Mesendoderm (in vitro differentiated cells): ENCODE results near the gene CHD1L.

ENCODE experiments used
- DNase-seq: peaks from one replicate; pipeline ENCODE4 v3.0.0; 2013
- H2AK5ac ChIP-seq: 2 replicates; pipeline ENCODE4 v1.6.1; 2013; ENCODE audit warnings: low read length, inconsistent platforms
- H2BK120ac ChIP-seq: 2 replicates; pipeline ENCODE4 v1.6.1; 2013; ENCODE audit warnings: low read depth, mild to moderate bottlenecking, low read length, moderate library complexity, mixed read lengths
- H2BK15ac ChIP-seq: replicated peaks from 2 replicates; pipeline ENCODE4 v1.6.1; 2013; ENCODE audit warnings: low read depth, mild to moderate bottlenecking, moderate library complexity
- H2BK5ac ChIP-seq: 2 replicates; pipeline ENCODE4 v1.6.1; 2013; ENCODE audit warnings: low read length, inconsistent platforms
- H3K18ac ChIP-seq: 2 replicates; pipeline ENCODE4 v1.6.1; 2013; ENCODE audit warnings: mild to moderate bottlenecking, low read length, mixed read lengths
- H3K23ac ChIP-seq: one replicate; pipeline ENCODE4 v1.6.1; 2013; ENCODE audit warnings: low read length
- H3K27ac ChIP-seq: 2 replicates; pipeline ENCODE4 v1.5.1; 2013; ENCODE audit warnings: low read depth, mild to moderate bottlenecking, inconsistent platforms, low read length, moderate library complexity
- H3K27me3 ChIP-seq: 2 replicates; pipeline ENCODE4 v1.6.1; 2013; ENCODE audit warnings: low read length, control low read depth, mild to moderate bottlenecking, inconsistent platforms; ENCODE audit not compliant: insufficient read depth, poor library complexity
- H3K36me3 ChIP-seq: 2 replicates; pipeline ENCODE4 v1.6.1; 2013; ENCODE audit warnings: low read length, inconsistent platforms; ENCODE audit not compliant: control insufficient read depth, insufficient read depth
- H3K4ac ChIP-seq: one replicate; pipeline ENCODE4 v1.6.1; 2013; ENCODE audit warnings: low read depth, mild to moderate bottlenecking, low read length, moderate library complexity
- H3K4me1 ChIP-seq: 2 replicates; pipeline ENCODE4 v1.6.1; 2013; ENCODE audit warnings: low read depth, low read length, inconsistent platforms; ENCODE audit not compliant: control insufficient read depth
- H3K4me2 ChIP-seq: 2 replicates; pipeline ENCODE4 v1.6.1; 2013; ENCODE audit warnings: low read length
- H3K4me3 ChIP-seq: 2 replicates; pipeline ENCODE4 v1.5.1; 2013; ENCODE audit warnings: mild to moderate bottlenecking, low read length
- H3K56ac ChIP-seq: one replicate; pipeline ENCODE4 v1.6.1; 2013; ENCODE audit warnings: low read length
- H3K79me1 ChIP-seq: 2 replicates; pipeline ENCODE4 v1.6.1; 2013; ENCODE audit warnings: low read length, inconsistent platforms
- H3K79me2 ChIP-seq: 2 replicates; pipeline ENCODE4 v1.6.1; 2013; ENCODE audit warnings: mild to moderate bottlenecking, low read length; ENCODE audit not compliant: control insufficient read depth, insufficient read depth
- H3K9ac ChIP-seq: 2 replicates; pipeline ENCODE4 v1.6.1; 2013; ENCODE audit warnings: low read length, inconsistent platforms
- H4K5ac ChIP-seq: one replicate; pipeline ENCODE4 v1.6.1; 2013; ENCODE audit warnings: low read length
- H4K8ac ChIP-seq: one replicate; pipeline ENCODE4 v1.6.1; 2013; ENCODE audit warnings: low read depth, mild to moderate bottlenecking, control low read depth, low read length, moderate library complexity
- WGBS: extraction: QIAGEN DNeasy Blood & Tissue Kit; methylation state at CpG from one replicate; pipeline ENCODE4 v1.1.7; 2013; ENCODE audit warnings: low lambda C conversion rate, missing lambda C conversion rate; ENCODE audit not compliant: insufficient coverage; ENCODE audit errors: extremely low coverage; 5-methylcytosine and 5-hydroxymethylcytosine counted together

The CHD1L gene

GRCh38 chr1:147273409-147274336 is 31.2 kb downstream of the CHD1L start:
- no peak overlapping the region for H3K4ac ChIP-seq
- H3K79me1 ChIP-seq: no peaks in the 10 kb centered on the region
- no peak overlapping the region for H3K9ac ChIP-seq
- no peak overlapping the region for H2BK5ac ChIP-seq
- H4K8ac ChIP-seq: no peak overlapping the region
- peak; percentile 60 for DNase-seq
- peaks cover 12% of the 10 kb centered on the region for H3K36me3 ChIP-seq
- no peaks in the 10 kb centered on the region for H3K4me1 ChIP-seq
- H3K79me2 ChIP-seq: no peaks in the 10 kb centered on the region
- no peak overlapping the region for H2BK120ac ChIP-seq
- no peak overlapping the region for H3K18ac ChIP-seq
- no peak overlapping the region for H3K27ac ChIP-seq
- no peak overlapping the region for H2BK15ac ChIP-seq
- H4K5ac ChIP-seq: no peak overlapping the region
- WGBS: no CpG with 5 or more reads among the region's 6 CpGs
- no peaks in the 10 kb centered on the region for H3K27me3 ChIP-seq
- H3K4me3 ChIP-seq: no peak overlapping the region
- no peak overlapping the region for H2AK5ac ChIP-seq
- no peak overlapping the region for H3K23ac ChIP-seq
- H3K56ac ChIP-seq: no peak overlapping the region
- no peak overlapping the region for H3K4me2 ChIP-seq

DNA sequence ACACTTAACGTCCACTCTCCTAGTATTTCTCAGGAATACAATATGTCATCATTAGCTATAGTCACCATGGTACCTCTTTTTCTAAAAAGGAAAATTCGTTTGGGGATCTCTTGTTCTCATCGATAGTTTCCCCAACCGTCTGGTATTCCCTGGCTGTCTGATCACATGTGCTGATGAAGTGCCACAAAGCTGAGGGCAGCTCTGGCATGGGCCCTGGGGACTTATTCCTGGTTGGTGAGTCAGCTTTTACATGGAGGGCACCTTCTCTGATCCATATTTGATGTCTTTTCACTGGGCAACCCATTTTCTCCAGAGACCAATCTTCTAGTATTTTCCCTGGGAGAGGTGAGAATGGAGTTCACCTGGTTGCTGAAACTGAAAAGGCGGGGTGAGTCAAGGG is 39.5 kb downstream of the CHD1L start:
- no peak for DNase-seq
- Histone ChIP-seq H2AK5ac (no peak overlapping the region), H3K9ac (no peak overlapping the region), H4K5ac (no peak overlapping the region), H3K4me3 (no peak overlapping the region), H2BK120ac (no peak overlapping the region), H2BK15ac (no peak overlapping the region), H3K4ac (no peak overlapping the region), H3K27ac (no peak overlapping the region), H3K23ac (no peak overlapping the region), H3K36me3 (peaks cover 13% of the 10 kb centered on the region), H3K27me3 (no peaks in the 10 kb centered on the region), H4K8ac (no peak overlapping the region), H3K79me2 (no peaks in the 10 kb centered on the region), H2BK5ac (no peak overlapping the region), H3K18ac (no peak overlapping the region), H3K79me1 (no peaks in the 10 kb centered on the region), H3K4me1 (no peaks in the 10 kb centered on the region), H3K4me2 (no peak overlapping the region), H3K56ac (no peak overlapping the region)
- WGBS: no CpG with 5 or more reads among the region's 5 CpGs

DNA sequence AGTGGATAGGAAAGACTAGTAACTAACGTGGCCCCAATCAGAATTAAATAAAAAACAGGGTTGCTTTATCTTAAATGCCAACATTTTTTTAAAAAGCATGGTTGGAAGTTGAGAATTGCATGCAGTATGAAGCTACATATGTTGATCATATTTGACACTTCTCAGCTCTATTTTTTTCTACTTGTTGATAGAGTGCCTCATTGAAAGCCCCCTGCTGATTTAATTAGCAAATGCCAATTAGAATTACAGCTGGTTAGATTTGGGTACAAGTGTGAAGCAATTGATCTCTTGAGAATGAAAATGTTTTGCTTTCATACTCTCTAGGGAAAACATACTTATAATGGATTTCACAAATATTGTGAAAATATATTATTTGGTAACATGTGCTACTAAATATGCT is 40.5 kb downstream of the CHD1L start:
- no peak for DNase-seq
- Histone ChIP-seq H4K8ac (no peak overlapping the region), H3K4ac (no peak overlapping the region), H3K18ac (no peak overlapping the region), H3K36me3 (peaks cover 9% of the 10 kb centered on the region), H3K9ac (no peak overlapping the region), H2BK15ac (no peak overlapping the region), H2BK5ac (no peak overlapping the region), H3K4me1 (no peaks in the 10 kb centered on the region), H2AK5ac (no peak overlapping the region), H3K23ac (no peak overlapping the region), H3K27me3 (no peaks in the 10 kb centered on the region), H4K5ac (no peak overlapping the region), H3K4me3 (no peak overlapping the region), H3K79me1 (no peaks in the 10 kb centered on the region), H3K4me2 (no peak overlapping the region), H3K56ac (no peak overlapping the region), H3K79me2 (no peaks in the 10 kb centered on the region), H2BK120ac (no peak overlapping the region), H3K27ac (no peak overlapping the region)
- no CpG with 5 or more reads among the region's 1 CpG for WGBS

- Histone ChIP-seq H2BK5ac (no peak overlapping the region), H3K18ac (no peak overlapping the region), H3K79me2 (no peaks in the 10 kb centered on the region), H3K4me3 (no peak overlapping the region), H3K4ac (no peak overlapping the region), H3K79me1 (no peaks in the 10 kb centered on the region), H3K4me2 (no peak overlapping the region), H3K9ac (no peak overlapping the region), H2BK120ac (no peak overlapping the region), H3K36me3 (peaks cover 4% of the 10 kb centered on the region), H4K8ac (no peak overlapping the region), H2AK5ac (no peak overlapping the region), H2BK15ac (no peak overlapping the region), H3K27me3 (no peaks in the 10 kb centered on the region), H3K23ac (no peak overlapping the region), H3K4me1 (no peaks in the 10 kb centered on the region), H4K5ac (no peak overlapping the region), H3K56ac (no peak overlapping the region), H3K27ac (no peak overlapping the region)
- no peak for DNase-seq
- no CpG with 5 or more reads among the region's 8 CpGs for WGBS
Observed at GRCh38 chr1:147287133-147287865, 44.8 kb downstream of the CHD1L start.

DNA sequence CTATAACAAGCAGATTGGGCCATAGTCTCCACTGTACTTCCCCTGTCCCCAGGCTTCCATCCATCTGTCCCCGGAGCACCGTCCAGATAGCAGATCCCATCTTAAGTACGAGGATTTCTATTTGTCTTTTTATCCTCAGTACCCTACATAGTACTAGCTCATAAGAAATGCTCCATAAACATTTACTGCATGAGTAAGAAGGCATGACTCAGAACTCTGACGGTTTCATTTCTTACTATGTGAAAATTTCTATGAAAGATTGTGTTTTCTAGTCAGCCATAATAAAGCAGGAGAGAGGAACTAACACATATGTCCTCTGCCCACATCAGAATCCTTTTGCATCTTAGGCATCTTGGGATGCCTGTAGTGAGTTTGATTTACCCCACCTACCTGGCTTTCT is 49.5 kb downstream of the CHD1L start:
- H3K27me3 ChIP-seq: no peaks in the 10 kb centered on the region
- no peak overlapping the region for H2BK15ac ChIP-seq
- no peaks in the 10 kb centered on the region for H3K79me1 ChIP-seq
- no peak overlapping the region for H3K4ac ChIP-seq
- H3K36me3 ChIP-seq: peaks cover 12% of the 10 kb centered on the region
- no peak overlapping the region for H4K8ac ChIP-seq
- H3K18ac ChIP-seq: no peak overlapping the region
- H3K56ac ChIP-seq: no peak overlapping the region
- H2BK120ac ChIP-seq: no peak overlapping the region
- H3K4me2 ChIP-seq: no peak overlapping the region
- H3K4me1 ChIP-seq: no peaks in the 10 kb centered on the region
- no peak overlapping the region for H3K9ac ChIP-seq
- H2BK5ac ChIP-seq: no peak overlapping the region
- H3K27ac ChIP-seq: no peak overlapping the region
- WGBS: no CpG with 5 or more reads among the region's 4 CpGs
- no peak overlapping the region for H3K23ac ChIP-seq
- no peak for DNase-seq
- H3K4me3 ChIP-seq: no peak overlapping the region
- no peak overlapping the region for H4K5ac ChIP-seq
- no peak overlapping the region for H2AK5ac ChIP-seq
- H3K79me2 ChIP-seq: no peaks in the 10 kb centered on the region
